ENCODE results near the gene NXNL1. TPM values are rescaled to one million over a fixed set of nuclear protein-coding genes. Genes with fewer than 3 reads are reported as not detected.
A peak's percentile ranks its signal among the peaks of the same experiment; 100 is the strongest.

Gene NXNL1
- total and polyA plus RNA-seq, 9 of the 15 experiments (the other 6 are each of a cell fraction or from before 2014, with no cell fraction given) = not detected

DNA sequence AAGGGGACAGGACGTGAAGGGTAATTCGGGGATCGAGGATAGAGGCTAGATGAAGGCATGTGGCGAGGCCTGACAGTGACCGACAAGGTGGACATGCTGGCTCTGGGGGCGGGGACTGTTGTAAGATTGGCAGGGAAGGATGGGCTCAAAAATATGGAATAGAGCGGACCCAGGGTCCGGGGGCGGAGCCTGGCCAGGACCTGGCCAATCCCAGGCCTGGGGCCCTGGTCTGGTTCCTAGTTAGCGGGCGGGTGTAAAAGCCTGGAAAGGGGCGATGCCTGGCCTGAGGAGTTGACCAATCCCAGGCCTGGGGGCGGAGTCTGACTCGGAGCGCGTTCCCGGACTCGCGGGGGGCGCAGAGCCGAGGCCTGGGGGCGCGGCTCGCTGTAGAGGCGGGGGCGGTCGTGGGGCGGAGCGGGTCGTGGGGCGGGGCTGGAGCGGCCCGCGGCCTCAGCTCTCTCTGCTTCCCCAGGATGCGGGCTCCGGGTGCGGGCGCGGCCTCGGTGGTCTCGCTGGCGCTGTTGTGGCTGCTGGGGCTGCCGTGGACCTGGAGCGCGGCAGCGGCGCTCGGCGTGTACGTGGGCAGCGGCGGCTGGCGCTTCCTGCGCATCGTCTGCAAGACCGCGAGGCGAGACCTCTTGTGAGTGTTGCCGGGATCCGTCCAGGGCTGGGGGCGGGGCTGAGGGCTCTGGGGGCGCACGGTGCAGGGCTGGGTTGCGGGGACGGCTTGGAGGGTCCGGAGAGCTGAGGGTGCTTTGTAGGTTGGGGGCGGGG is 9.5 kb upstream of the NXNL1 start, which contains the start of gene SLC27A1 (continued):
- peak; percentile 65; the same call in 1 of the 2 replicates for TF ChIP-seq PHF8 (IDR thresholded peaks at IDR 0.05; ENCODE audit: borderline replicate concordance, low read length)
- TF ChIP-seq ZNF583 (CRISPR knock-in tag; IDR thresholded peaks at IDR 0.05) = no peak
- no peak for TF ChIP-seq BMI1 (IDR thresholded peaks at IDR 0.05; ENCODE audit: low read length)
- peak; percentile 77 for TF ChIP-seq EGR1 (conservative IDR thresholded peaks at IDR 0.05)
- TF ChIP-seq RBM25 (IDR thresholded peaks at IDR 0.05; ENCODE audit: low read depth, low read length, severe bottlenecking) = peak; percentile 29
- no peak for TF ChIP-seq NFRKB (IDR thresholded peaks at IDR 0.05; ENCODE audit: low read depth)
- TF ChIP-seq, protein P1, sequence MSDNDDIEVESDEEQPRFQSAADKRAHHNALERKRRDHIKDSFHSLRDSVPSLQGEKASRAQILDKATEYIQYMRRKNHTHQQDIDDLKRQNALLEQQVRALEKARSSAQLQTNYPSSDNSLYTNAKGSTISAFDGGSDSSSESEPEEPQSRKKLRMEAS (CRISPR knock-in tag; IDR thresholded peaks at IDR 0.05) = peak; percentile 41; the same call in 1 of the 2 replicates
- TF ChIP-seq RB1 (IDR thresholded peaks at IDR 0.05; ENCODE audit: low read depth) = peak; percentile 47; the same call in 1 of the 2 replicates
- no peak for TF ChIP-seq MECOM (CRISPR knock-in tag; IDR thresholded peaks at IDR 0.05)
- no peak for TF ChIP-seq MAFF (IDR thresholded peaks at IDR 0.05; ENCODE audit: low read length)
- TF ChIP-seq, protein P2, sequence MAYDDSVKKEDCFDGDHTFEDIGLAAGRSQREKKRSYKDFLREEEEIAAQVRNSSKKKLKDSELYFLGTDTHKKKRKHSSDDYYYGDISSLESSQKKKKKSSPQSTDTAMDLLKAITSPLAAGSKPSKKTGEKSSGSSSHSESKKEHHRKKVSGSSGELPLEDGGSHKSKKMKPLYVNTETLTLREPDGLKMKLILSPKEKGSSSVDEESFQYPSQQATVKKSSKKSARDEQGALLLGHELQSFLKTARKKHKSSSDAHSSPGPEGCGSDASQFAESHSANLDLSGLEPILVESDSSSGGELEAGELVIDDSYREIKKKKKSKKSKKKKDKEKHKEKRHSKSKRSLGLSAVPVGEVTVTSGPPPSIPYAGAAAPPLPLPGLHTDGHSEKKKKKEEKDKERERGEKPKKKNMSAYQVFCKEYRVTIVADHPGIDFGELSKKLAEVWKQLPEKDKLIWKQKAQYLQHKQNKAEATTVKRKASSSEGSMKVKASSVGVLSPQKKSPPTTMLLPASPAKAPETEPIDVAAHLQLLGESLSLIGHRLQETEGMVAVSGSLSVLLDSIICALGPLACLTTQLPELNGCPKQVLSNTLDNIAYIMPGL (CRISPR knock-in tag; IDR thresholded peaks at IDR 0.05) = no peak
- peak; percentile 68 for TF ChIP-seq POLR2A (conservative IDR thresholded peaks at IDR 0.05)
- no peak for TF ChIP-seq RFX1 (IDR thresholded peaks at IDR 0.05)
- no peak for TF ChIP-seq HEY1 (CRISPR knock-in tag; IDR thresholded peaks at IDR 0.05; ENCODE audit: borderline replicate concordance)
- TF ChIP-seq, protein P3, sequence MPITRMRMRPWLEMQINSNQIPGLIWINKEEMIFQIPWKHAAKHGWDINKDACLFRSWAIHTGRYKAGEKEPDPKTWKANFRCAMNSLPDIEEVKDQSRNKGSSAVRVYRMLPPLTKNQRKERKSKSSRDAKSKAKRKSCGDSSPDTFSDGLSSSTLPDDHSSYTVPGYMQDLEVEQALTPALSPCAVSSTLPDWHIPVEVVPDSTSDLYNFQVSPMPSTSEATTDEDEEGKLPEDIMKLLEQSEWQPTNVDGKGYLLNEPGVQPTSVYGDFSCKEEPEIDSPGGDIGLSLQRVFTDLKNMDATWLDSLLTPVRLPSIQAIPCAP (CRISPR knock-in tag; IDR thresholded peaks at IDR 0.05; ENCODE audit: borderline replicate concordance) = no peak
- no peak for TF ChIP-seq ZNF589 (CRISPR knock-in tag; IDR thresholded peaks at IDR 0.05; ENCODE audit: low read depth)
- TF ChIP-seq FOXP1 (CRISPR knock-in tag; IDR thresholded peaks at IDR 0.05) = no peak
- no peak for TF ChIP-seq ARHGAP35 (IDR thresholded peaks at IDR 0.05; ENCODE audit: partially characterized antibody)
- no peak for TF ChIP-seq NCOA1 (IDR thresholded peaks at IDR 0.05; ENCODE audit: low read depth)
- TF ChIP-seq SMARCA4 (IDR thresholded peaks at IDR 0.05) = no peak
- TF ChIP-seq STAT5B (CRISPR knock-in tag; IDR thresholded peaks at IDR 0.05) = no peak
- TF ChIP-seq, protein P4, sequence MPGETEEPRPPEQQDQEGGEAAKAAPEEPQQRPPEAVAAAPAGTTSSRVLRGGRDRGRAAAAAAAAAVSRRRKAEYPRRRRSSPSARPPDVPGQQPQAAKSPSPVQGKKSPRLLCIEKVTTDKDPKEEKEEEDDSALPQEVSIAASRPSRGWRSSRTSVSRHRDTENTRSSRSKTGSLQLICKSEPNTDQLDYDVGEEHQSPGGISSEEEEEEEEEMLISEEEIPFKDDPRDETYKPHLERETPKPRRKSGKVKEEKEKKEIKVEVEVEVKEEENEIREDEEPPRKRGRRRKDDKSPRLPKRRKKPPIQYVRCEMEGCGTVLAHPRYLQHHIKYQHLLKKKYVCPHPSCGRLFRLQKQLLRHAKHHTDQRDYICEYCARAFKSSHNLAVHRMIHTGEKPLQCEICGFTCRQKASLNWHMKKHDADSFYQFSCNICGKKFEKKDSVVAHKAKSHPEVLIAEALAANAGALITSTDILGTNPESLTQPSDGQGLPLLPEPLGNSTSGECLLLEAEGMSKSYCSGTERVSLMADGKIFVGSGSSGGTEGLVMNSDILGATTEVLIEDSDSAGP (CRISPR knock-in tag; IDR thresholded peaks at IDR 0.05) = no peak
- TF ChIP-seq, protein P5, sequence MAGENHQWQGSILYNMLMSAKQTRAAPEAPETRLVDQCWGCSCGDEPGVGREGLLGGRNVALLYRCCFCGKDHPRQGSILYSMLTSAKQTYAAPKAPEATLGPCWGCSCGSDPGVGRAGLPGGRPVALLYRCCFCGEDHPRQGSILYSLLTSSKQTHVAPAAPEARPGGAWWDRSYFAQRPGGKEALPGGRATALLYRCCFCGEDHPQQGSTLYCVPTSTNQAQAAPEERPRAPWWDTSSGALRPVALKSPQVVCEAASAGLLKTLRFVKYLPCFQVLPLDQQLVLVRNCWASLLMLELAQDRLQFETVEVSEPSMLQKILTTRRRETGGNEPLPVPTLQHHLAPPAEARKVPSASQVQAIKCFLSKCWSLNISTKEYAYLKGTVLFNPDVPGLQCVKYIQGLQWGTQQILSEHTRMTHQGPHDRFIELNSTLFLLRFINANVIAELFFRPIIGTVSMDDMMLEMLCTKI (IDR thresholded peaks at IDR 0.05; ENCODE audit: partially characterized antibody) = no peak
- TF ChIP-seq COPS2 (conservative IDR thresholded peaks at IDR 0.05) = no peak
- no peak for TF ChIP-seq NR3C1 (CRISPR knock-in tag; IDR thresholded peaks at IDR 0.05)
- no peak for TF ChIP-seq ZNF699 (CRISPR knock-in tag; IDR thresholded peaks at IDR 0.05; ENCODE audit: insufficient replicate concordance)
